NCI-H146 (cell line): ENCODE measurements around the gene ABCC10.
"Not testable (repeated sequence)": the region's sequence is repeated elsewhere in the genome, so short reads cannot be mapped to it uniquely, and the experiment has no call there.

ENCODE experiments used
- DNase-seq: peaks from one replicate; lab custom pipeline; 2025; lab: John Stamatoyannopoulos, UW

Gene ABCC10

GRCh38 chr6:43427406-43428111 lies at the start of gene ABCC10:
Gene ABCC10, plus strand, starts transcription at chr6:43427541. Its CDS starts 438 bp downstream, at chr6:43427979.
- peak; percentile 99 for DNase-seq

- no peak for DNase-seq
These were observed 49.6 kb upstream of the ABCC10 start for GRCh38 chr6:43377710-43378229.

GRCh38 chr6:43378631-43379030 lies 48.7 kb upstream of the ABCC10 start:
- DNase-seq: no peak

- DNase-seq: not testable (repeated sequence)
These were observed 46.5 kb upstream of the ABCC10 start for GRCh38 chr6:43380858-43381257.

GRCh38 chr6:43383021-43383667 lies 44.2 kb upstream of the ABCC10 start:
- no peak for DNase-seq

GRCh38 chr6:43386492-43386891 lies 40.8 kb upstream of the ABCC10 start:
- DNase-seq: no peak

GRCh38 chr6:43389730-43390295 lies 37.5 kb upstream of the ABCC10 start:
- DNase-seq: no peak

- DNase-seq: not testable (repeated sequence)
These were observed 36.4 kb upstream of the ABCC10 start for GRCh38 chr6:43390753-43391439.

- no peak for DNase-seq
These were observed 35.8 kb upstream of the ABCC10 start for GRCh38 chr6:43391440-43392031.

GRCh38 chr6:43393133-43393532 lies 34.2 kb upstream of the ABCC10 start:
- DNase-seq: not testable (repeated sequence)

- DNase-seq: no peak
These were observed 33.7 kb upstream of the ABCC10 start for GRCh38 chr6:43393602-43394001.

GRCh38 chr6:43394982-43395381 lies 32.4 kb upstream of the ABCC10 start:
- no peak for DNase-seq

GRCh38 chr6:43395776-43396175 lies 31.6 kb upstream of the ABCC10 start:
- DNase-seq: no peak

- DNase-seq: no peak
These were observed 30.8 kb upstream of the ABCC10 start for GRCh38 chr6:43396408-43397149.

- DNase-seq: no peak
These were observed 27.3 kb upstream of the ABCC10 start for GRCh38 chr6:43399932-43400487.

GRCh38 chr6:43401730-43402129 lies 25.6 kb upstream of the ABCC10 start:
- no peak for DNase-seq

- no peak for DNase-seq
These were observed 24.5 kb upstream of the ABCC10 start for GRCh38 chr6:43402820-43403219.

GRCh38 chr6:43405354-43405753 lies 22.0 kb upstream of the ABCC10 start:
- DNase-seq: no peak

GRCh38 chr6:43407296-43407695 lies 20.0 kb upstream of the ABCC10 start:
- no peak for DNase-seq

GRCh38 chr6:43408259-43408658 lies 19.1 kb upstream of the ABCC10 start:
- no peak for DNase-seq

GRCh38 chr6:43410776-43411175 lies 16.6 kb upstream of the ABCC10 start:
- DNase-seq: not testable (repeated sequence)
